IMR-90 (cell line): Measurements from ENCODE around the gene GPRIN3. TPM values are rescaled to one million over a fixed set of nuclear protein-coding genes. Genes with fewer than 3 reads are reported as not detected.

Experiments used
- ATAC-seq: fragments of 200-7000 bp; cut with Tn5 transposase; 2 replicates; pipeline ENCODE4 v1.9.1; 2020; ENCODE audit warnings: low read depth, mild to moderate bottlenecking, moderate library complexity
- BruUV-seq: library from RNA; stranded (reverse); fragments of 400-500 nt; replicated peaks from 2 replicates; lab custom pipeline; 2021; lab: Mats Ljungman, UMichigan
- CTCF ChIA-PET: fragments of 300-600 bp; formaldehyde crosslinking; extraction: SDS; loops from one replicate; lab custom pipeline; 2021; ENCODE audit warnings: antibody characterized with exemption; lab: Yijun Ruan, JAX
- POLR2A ChIA-PET: fragments of 300-600 bp; sonication (Branson Sonifier 250); formaldehyde crosslinking; loops from one replicate; lab custom pipeline; 2022; ENCODE audit warnings: antibody characterized with exemption; ENCODE audit not compliant: unreplicated experiment; lab: Charles Lee
- DNase-seq: peaks from one replicate; pipeline ENCODE4 v3.0.0; 2013
- H2AFZ ChIP-seq: replicated peaks from 2 replicates; pipeline ENCODE3; 2013; ENCODE audit warnings: low read length, mild to moderate bottlenecking; ENCODE audit not compliant: poor library complexity
- H2AK5ac ChIP-seq: 2 replicates; pipeline ENCODE4 v1.6.1; 2013; ENCODE audit warnings: low read depth, low read length, inconsistent platforms
- H2AK9ac ChIP-seq: replicated peaks from 2 replicates; pipeline ENCODE3; 2013; ENCODE audit warnings: mild to moderate bottlenecking, low read depth, low read length, moderate library complexity; ENCODE audit not compliant: poor library complexity
- H2BK120ac ChIP-seq: 2 replicates; pipeline ENCODE4 v1.6.1; 2013; ENCODE audit warnings: low read depth, low read length, inconsistent platforms
- H2BK15ac ChIP-seq: 3 replicates; pipeline ENCODE4 v1.6.1; 2013; ENCODE audit warnings: low read depth, low read length, inconsistent platforms
- H2BK20ac ChIP-seq: 2 replicates; pipeline ENCODE4 v1.6.1; 2013; ENCODE audit warnings: low read depth, mild to moderate bottlenecking, inconsistent platforms, low read length, moderate library complexity
- H2BK5ac ChIP-seq: 2 replicates; pipeline ENCODE4 v1.6.1; 2013; ENCODE audit warnings: mild to moderate bottlenecking, low read depth, low read length, inconsistent platforms; ENCODE audit not compliant: poor library complexity, severe bottlenecking
- H3K14ac ChIP-seq: replicated peaks from 2 replicates; pipeline ENCODE4 v1.6.1; 2013; ENCODE audit warnings: low read depth, low read length, inconsistent platforms
- H3K18ac ChIP-seq: 2 replicates; pipeline ENCODE4 v1.6.1; 2013; ENCODE audit warnings: low read depth, low read length, control low read depth
- H3K23ac ChIP-seq: 2 replicates; pipeline ENCODE4 v1.6.1; 2013; ENCODE audit warnings: low read depth, low read length, inconsistent platforms
- H3K27ac ChIP-seq: 2 replicates; pipeline ENCODE4 v1.5.1; 2013; ENCODE audit warnings: mild to moderate bottlenecking, control low read depth, low read length; ENCODE audit not compliant: insufficient read depth
- H3K27me3 ChIP-seq: 2 replicates; pipeline ENCODE4 v1.6.1; 2013; ENCODE audit warnings: low read length; ENCODE audit not compliant: control insufficient read depth, insufficient read depth
- H3K36me3 ChIP-seq: 2 replicates; pipeline ENCODE4 v1.6.1; 2013; ENCODE audit warnings: low read length, mixed read lengths; ENCODE audit not compliant: control insufficient read depth, insufficient read depth
- H3K4ac ChIP-seq: 2 replicates; pipeline ENCODE4 v1.6.1; 2013; ENCODE audit warnings: low read depth, low read length, inconsistent platforms
- H3K4me1 ChIP-seq: 2 replicates; pipeline ENCODE4 v1.6.1; 2013; ENCODE audit warnings: low read length, mixed read lengths; ENCODE audit not compliant: control insufficient read depth, insufficient read depth
- H3K4me2 ChIP-seq: 2 replicates; pipeline ENCODE4 v1.6.1; 2013; ENCODE audit warnings: low read depth, mild to moderate bottlenecking, control low read depth, low read length, moderate library complexity
- H3K4me3 ChIP-seq: 2 replicates; pipeline ENCODE4 v1.5.1; 2013; ENCODE audit warnings: low read depth, mild to moderate bottlenecking, control low read depth, low read length, moderate library complexity; ENCODE audit not compliant: insufficient read depth
- H3K56ac ChIP-seq: 2 replicates; pipeline ENCODE4 v1.6.1; 2013; ENCODE audit warnings: low read length, inconsistent platforms; ENCODE audit not compliant: insufficient read depth; ENCODE audit errors: extremely low read depth
- H3K79me1 ChIP-seq, 2 experiments: 2 replicates each; pipeline ENCODE4 v1.6.1; 2013; ENCODE audit warnings: low read length in 2 of 2, inconsistent platforms in 1 of 2, low read depth in 1 of 2
- H3K9ac ChIP-seq: 2 replicates; pipeline ENCODE4 v1.6.1; 2013; ENCODE audit warnings: low read depth, low read length, control low read depth
- H3K9me1 ChIP-seq: 2 replicates; pipeline ENCODE4 v1.6.1; 2013; ENCODE audit warnings: low read length, inconsistent platforms; ENCODE audit not compliant: insufficient read depth
- H3K9me3 ChIP-seq: 2 replicates; pipeline ENCODE4 v1.6.1; 2013; ENCODE audit warnings: low read length; ENCODE audit not compliant: control insufficient read depth, insufficient read depth
- H4K20me1 ChIP-seq: 2 replicates; pipeline ENCODE4 v1.6.1; 2013; ENCODE audit warnings: low read length, inconsistent platforms; ENCODE audit not compliant: insufficient read depth
- H4K5ac ChIP-seq: 2 replicates; pipeline ENCODE4 v1.6.1; 2013; ENCODE audit warnings: mild to moderate bottlenecking, low read depth, low read length, control low read depth
- H4K8ac ChIP-seq, 2 experiments: 2 replicates each; pipeline ENCODE4 v1.6.1; 2013; ENCODE audit warnings: low read depth in 2 of 2, low read length in 2 of 2, control low read depth in 1 of 2, inconsistent platforms in 1 of 2
- H4K91ac ChIP-seq: 2 replicates; pipeline ENCODE4 v1.6.1; 2013; ENCODE audit warnings: low read depth, low read length, inconsistent platforms; ENCODE audit not compliant: insufficient read depth
- MAZ ChIP-seq: IDR thresholded peaks from 2 replicates; pipeline ENCODE4 v1.6.1; 2012; ENCODE audit warnings: low read depth, mild to moderate bottlenecking, low read length, improper control_type of control experiment, moderate library complexity, borderline replicate concordance
- RAD21 ChIP-seq: IDR thresholded peaks from 2 replicates; pipeline ENCODE4 v1.6.1; 2012; ENCODE audit warnings: low read length, improper control_type of control experiment
- RCOR1 ChIP-seq: IDR thresholded peaks from 2 replicates; pipeline ENCODE4 v1.6.1; 2012; ENCODE audit warnings: mild to moderate bottlenecking, low read length, improper control_type of control experiment; ENCODE audit not compliant: insufficient replicate concordance
- SMC3 ChIP-seq: fragments of 150-350 bp; IDR thresholded peaks from 2 replicates; pipeline ENCODE4 v1.6.1; 2016; ENCODE audit warnings: low read depth, mild to moderate bottlenecking, antibody characterized with exemption, low read length, moderate library complexity
- WGBS, 2 experiments: methylation state at CpG; one replicate each; pipeline versions ENCODE4 v1.1.5 to v1.1.7; 2013; ENCODE audit warnings: missing lambda C conversion rate in 2 of 2; ENCODE audit not compliant: insufficient read length in 1 of 2; ENCODE audit errors: extremely low coverage in 2 of 2; 5-methylcytosine and 5-hydroxymethylcytosine counted together
- dilution Hi-C: fragments of 300-500 bp; cut with HindIII; formaldehyde crosslinking; loops from one replicate; pipeline ENCODE4 v1.14.3; 2018; ENCODE audit warnings: low sequenced_read_pairs; ENCODE audit not compliant: unreplicated experiment
- in situ Hi-C: fragments of 300-500 bp; cut with MboI; formaldehyde crosslinking; loops from 3 replicates; pipeline ENCODE4 v1.14.3; 2019; ENCODE audit warnings: low sequenced_read_pairs, inconsistent platforms, mixed read lengths
- intact Hi-C: fragments of 100-400 bp; cut with micrococcal nuclease; formaldehyde crosslinking; loops from 2 replicates; pipeline ENCODE4 v1.10.0; 2022
- polyA plus RNA-seq, 3 experiments: library from polyadenylated mRNA; depleted of rRNA; stranded (reverse); fragments of >200 nt; gene quantifications; 2 replicates each; pipeline ENCODE4 v1.2.3, GENCODE V29; 2012; ENCODE audit warnings: low replicate concordance in 1 of 3
- total RNA-seq: library from RNA; depleted of rRNA; stranded (reverse); fragments of >200 nt; gene quantifications from 2 replicates; pipeline ENCODE4 v1.2.3, GENCODE V29; 2012
- TF ChIP-seq, protein P1 (sequence below): fragments of 150-350 bp; IDR thresholded peaks from 2 replicates; pipeline ENCODE4 v1.6.1; 2017; ENCODE audit warnings: mild to moderate bottlenecking, antibody characterized with exemption, low read length, low read depth
- TF ChIP-seq, protein P2 (sequence below): conservative IDR thresholded peaks from 2 replicates; pipeline ENCODE4 v1.5.1; 2012; ENCODE audit warnings: mild to moderate bottlenecking, low read depth, low read length, improper control_type of control experiment

Gene GPRIN3
- total and polyA plus RNA-seq, 2 of the 4 experiments (the other 2 are of a cell fraction) = under 0.01 TPM; not detected in 1

DNA sequence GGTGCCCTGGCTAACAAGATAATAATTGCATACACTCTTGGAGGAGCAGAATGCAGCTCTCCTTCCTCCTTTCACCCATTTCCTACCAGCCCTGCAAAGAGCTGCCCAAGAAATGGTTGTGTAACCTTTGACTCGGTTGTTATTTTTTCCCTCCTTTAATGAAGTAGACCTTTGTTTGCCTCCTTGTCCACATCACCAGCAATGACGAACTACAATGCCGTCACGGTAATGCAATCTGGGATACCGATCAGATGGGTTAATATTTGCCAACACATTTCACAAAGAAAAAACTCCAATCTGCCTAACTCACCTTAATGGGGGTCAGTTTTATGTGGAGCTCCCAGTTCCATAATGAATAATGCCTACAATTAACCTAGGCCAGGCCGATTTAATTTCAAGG is 32.0 kb downstream of the GPRIN3 start:
- H2AK5ac ChIP-seq = no peak overlapping the region
- no peak overlapping the region for H3K9ac ChIP-seq
- in situ Hi-C loops (no loop called here), intact Hi-C loops (loop anchor here (5.0 kb wide), 1 partner anchor 1492 kb away; no protein-coding TSS in a partner anchor), dilution Hi-C loops (no loop called here)
- no TSS peak for BruUV-seq
- no peak for DNase-seq
- H4K8ac ChIP-seq = no peak overlapping the region
- TF ChIP-seq MAZ (no peak), SMC3 (no peak), RAD21 (no peak), RCOR1 (no peak)
- TF ChIP-seq, protein P1, sequence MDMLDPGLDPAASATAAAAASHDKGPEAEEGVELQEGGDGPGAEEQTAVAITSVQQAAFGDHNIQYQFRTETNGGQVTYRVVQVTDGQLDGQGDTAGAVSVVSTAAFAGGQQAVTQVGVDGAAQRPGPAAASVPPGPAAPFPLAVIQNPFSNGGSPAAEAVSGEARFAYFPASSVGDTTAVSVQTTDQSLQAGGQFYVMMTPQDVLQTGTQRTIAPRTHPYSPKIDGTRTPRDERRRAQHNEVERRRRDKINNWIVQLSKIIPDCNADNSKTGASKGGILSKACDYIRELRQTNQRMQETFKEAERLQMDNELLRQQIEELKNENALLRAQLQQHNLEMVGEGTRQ = no peak
- TF ChIP-seq, protein P2, sequence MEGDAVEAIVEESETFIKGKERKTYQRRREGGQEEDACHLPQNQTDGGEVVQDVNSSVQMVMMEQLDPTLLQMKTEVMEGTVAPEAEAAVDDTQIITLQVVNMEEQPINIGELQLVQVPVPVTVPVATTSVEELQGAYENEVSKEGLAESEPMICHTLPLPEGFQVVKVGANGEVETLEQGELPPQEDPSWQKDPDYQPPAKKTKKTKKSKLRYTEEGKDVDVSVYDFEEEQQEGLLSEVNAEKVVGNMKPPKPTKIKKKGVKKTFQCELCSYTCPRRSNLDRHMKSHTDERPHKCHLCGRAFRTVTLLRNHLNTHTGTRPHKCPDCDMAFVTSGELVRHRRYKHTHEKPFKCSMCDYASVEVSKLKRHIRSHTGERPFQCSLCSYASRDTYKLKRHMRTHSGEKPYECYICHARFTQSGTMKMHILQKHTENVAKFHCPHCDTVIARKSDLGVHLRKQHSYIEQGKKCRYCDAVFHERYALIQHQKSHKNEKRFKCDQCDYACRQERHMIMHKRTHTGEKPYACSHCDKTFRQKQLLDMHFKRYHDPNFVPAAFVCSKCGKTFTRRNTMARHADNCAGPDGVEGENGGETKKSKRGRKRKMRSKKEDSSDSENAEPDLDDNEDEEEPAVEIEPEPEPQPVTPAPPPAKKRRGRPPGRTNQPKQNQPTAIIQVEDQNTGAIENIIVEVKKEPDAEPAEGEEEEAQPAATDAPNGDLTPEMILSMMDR = no peak
- no peak overlapping the region for H3K27ac ChIP-seq
- H4K5ac ChIP-seq = no peak overlapping the region
- no peak overlapping the region for H2BK20ac ChIP-seq
- H3K4me3 ChIP-seq = no peak overlapping the region
- no peaks in the 10 kb centered on the region for H4K20me1 ChIP-seq
- H2BK120ac ChIP-seq = no peak overlapping the region
- no peak for ATAC-seq
- H3K14ac ChIP-seq = no peak overlapping the region
- no peak overlapping the region for H2AFZ ChIP-seq
- no CpG with 5 or more reads among the region's 6 CpGs for WGBS, 2 experiments
- H3K36me3 ChIP-seq = no peaks in the 10 kb centered on the region
- no peaks in the 10 kb centered on the region for H3K4me1 ChIP-seq
- no peak overlapping the region for H3K56ac ChIP-seq
- H4K91ac ChIP-seq = no peak overlapping the region
- H3K27me3 ChIP-seq = peaks cover 3% of the 10 kb centered on the region; the same call in 1 of the 2 replicates
- H2BK5ac ChIP-seq = no peak overlapping the region
- no peak overlapping the region for H3K23ac ChIP-seq
- no peak overlapping the region for H3K18ac ChIP-seq
- no peak overlapping the region for H3K4ac ChIP-seq
- H3K9me1 ChIP-seq = no peaks in the 10 kb centered on the region
- ChIA-PET CTCF (no interaction called here), POLR2A (no interaction called here)
- H2AK9ac ChIP-seq = no peak overlapping the region
- H3K9me3 ChIP-seq = no peaks in the 10 kb centered on the region
- H3K4me2 ChIP-seq = no peak overlapping the region
- H3K79me1 ChIP-seq = no peaks in the 10 kb centered on the region
- no peak overlapping the region for H2BK15ac ChIP-seq
